HG02571 (cell line): ENCODE data around the gene CFAP221.
"Not testable (repeated sequence)": the region's sequence is repeated elsewhere in the genome, so short reads cannot be mapped to it uniquely, and the experiment has no call there.

Source experiments
- ATAC-seq: cut with Tn5 transposase; IDR thresholded peaks from one replicate; pipeline ENCODE4 v1.9.1; 2021; ENCODE audit warnings: mild to moderate bottlenecking, moderate library complexity; ENCODE audit not compliant: unreplicated experiment

CFAP221 gene

DNA sequence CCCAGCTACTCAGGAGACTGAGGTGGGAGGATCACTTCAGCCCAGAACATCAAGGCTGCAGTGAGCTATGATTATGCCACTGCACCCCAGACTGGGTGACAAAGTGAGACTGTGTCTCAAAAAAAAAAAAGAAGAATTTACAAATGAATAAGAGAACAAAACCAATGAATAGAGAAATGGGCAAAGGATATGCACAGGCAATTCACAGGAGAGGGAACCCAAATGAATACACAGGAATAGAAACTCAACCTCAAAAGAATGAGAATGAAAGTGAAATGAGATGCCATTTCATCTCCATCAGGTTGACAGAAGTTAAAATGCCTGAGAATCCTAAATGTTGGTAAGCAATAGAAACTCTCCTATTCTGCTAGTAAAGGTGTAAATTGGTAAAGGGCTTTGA, 40.2 kb downstream of the CFAP221 start:
- no peak for ATAC-seq

DNA sequence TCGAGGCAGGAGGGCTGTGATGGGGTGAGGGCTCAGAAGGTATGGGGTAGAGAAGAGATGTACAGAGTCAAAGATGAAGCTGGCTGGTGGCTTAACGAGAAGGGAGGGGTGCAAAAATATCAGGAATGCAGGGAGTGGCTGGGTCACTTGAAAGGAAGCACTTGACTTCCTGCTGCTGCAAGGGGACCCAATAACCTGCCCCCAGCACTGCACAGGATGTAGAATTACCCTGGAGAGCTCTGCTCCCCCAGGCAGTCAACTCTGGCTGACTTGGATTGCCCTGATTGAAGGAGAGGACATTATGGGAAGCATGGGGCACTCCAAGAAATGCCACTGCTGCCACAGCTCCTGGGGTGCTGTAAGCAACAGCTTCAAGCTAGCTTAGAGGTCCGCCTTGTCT, 41.8 kb downstream of the CFAP221 start:
- ATAC-seq: no peak

DNA sequence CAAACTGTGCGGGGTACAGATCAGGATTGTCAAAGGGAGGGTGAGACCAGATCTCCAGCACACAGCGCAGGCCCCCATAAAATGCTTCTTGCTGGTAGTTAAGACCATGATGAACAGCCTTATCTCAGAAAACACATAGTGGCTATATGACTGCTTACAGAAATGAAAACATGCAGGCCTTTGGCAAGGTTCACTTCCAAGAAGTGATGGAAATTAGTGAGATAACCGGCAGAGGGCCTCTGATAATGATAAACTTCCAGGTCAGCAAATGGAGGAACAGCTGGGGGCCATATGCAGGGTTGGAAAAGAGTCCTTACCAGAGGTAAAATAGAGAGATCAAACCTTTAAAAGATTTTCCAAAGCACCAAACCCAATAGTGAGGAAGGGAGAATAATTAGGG, 46.6 kb downstream of the CFAP221 start:
- no peak for ATAC-seq

DNA sequence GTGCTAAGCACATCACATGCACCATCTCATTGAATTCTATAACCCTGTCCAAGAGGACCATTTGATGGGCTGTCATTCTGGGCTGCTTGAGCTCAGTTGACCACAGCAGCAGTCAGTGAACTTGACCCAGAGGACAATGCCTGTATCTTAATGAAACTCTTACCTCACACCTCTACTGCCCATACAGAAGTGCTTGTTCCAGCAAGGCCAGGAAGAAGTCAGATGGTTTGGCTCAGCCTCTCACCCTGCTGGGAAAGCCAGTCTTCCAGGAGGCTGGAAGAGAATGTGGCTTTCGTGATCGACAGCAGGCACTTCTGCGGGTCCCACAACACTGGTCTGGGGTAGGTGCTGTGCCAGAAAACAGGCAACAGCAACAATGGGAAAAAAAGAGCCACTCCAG, 47.3 kb downstream of the CFAP221 start:
- no peak for ATAC-seq

DNA sequence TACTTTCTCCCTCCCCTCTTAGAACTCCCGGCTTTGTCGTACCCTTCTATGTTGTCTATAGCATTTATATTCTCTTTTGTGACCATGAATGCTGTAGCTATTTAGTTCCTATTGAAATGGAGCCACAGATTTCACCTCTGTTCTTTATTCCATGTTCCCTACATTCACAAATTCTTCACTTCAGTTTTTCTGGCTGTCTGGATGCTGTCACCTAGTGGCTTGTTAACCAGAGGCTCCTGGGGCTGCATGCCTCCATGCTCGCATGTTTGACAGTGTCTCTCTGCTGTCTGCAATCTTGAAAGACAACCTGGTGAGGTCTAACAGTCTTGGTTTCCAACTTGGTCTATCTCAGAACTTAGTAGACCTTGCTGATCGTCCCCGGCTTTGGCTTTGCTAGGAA, 48.2 kb downstream of the CFAP221 start:
- ATAC-seq: no peak

DNA sequence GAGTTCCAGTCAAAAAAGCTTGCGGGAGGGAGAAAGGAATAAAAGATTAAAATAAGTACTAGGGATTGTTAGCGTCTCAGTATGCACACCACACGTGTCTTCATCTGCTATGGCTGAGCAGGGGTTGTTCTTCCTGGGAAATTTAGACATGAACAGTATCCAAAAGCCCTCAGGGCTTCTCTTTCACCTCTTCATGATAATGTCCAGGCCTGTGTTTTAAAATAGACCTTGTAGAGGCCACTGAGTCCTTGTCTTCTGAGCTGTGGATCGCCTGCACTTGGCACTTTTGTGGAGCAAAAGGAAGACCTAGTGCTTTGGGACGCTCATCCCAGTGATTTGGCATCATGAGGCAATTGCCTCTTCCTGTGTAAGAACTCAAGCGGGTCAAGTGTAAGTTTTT, 52.4 kb downstream of the CFAP221 start:
- ATAC-seq: no peak

DNA sequence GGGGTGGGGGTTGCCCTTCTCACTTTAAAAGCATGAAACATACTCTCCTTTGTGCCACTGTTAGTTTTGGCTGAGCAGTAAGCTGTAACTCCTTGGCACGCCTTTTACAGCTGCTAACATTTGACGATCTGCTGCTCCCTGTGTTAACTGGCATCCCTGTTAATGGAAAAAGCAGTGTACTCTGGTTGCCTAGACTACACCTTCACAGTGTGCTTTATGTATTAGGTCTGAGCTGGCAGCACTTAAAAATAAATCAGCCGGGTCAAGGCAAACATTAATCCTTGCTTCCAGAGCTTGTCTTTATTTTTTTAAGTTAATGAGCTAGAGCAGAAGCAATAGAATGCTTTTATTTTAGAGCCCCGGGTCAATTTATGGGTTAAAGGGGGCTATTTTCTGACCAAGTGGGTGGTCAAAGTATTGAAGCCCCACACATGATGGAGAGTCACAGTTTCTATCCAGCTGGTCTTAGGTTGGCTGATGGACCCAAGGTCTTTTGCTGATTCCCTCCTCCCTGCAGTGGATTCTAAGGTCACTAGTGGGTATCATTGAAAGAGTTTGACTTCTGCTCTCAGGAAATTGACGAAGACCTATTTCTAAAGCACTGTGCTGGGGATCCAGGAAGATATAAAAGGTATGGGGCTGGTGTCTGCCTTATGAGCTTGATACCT, 54.5 kb downstream of the CFAP221 start:
- no peak for ATAC-seq

DNA sequence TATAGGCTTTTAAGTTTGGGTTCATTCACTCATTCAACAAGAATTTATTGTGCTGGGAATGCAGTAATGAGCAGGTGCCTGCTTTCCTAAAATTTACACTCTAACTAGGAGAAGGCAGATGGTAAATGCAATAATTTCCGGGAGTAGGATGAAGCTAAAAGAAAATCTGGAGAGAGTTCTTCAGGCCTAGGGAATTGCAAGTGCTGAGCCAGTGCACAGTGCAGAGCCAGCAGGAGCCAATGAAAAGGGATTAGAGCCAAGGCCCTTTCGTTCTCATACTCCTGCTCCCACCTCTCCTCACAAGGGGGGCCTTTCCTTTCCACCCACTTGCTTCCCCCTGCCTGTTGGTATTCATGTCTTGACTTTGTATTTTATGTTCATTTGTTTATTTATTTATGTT, 55.1 kb downstream of the CFAP221 start:
- ATAC-seq: no peak

DNA sequence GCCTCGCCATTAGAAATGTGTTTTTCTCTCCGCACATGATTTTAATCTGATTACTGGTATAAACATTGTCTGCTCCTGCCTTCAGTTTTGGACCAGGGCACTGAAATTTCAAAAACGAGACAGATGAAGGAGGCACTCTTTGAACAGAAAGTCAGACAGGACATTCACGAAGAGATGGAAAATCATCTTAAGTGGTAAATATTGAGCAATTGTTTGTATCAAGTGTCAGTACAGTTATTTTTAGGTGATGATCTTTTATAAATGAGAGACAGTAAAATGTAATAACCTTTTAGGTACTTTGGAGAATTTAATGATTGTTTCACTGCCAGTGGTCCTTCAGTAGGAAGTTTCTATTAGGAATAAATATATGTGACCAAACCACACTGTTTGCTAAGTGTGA, 60.8 kb downstream of the CFAP221 start:
- ATAC-seq: no peak

DNA sequence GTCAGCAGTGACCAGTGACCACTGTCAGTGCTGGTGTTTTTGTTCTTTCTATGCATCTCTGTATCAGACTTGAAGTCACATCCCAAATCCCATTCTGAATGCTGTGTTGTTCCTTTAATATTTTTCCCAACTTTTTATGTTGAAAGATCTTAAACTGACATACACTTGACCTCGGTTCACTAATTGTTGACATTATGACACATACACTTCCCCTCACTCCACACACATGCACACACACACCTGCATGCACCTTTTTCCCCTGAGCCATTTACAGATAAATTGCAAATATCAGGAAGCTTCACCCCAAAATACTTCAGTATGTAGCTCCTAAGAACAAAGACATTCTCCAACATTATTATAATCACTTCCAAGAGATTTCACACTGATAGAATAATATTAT, 62.4 kb downstream of the CFAP221 start:
- ATAC-seq: no peak

DNA sequence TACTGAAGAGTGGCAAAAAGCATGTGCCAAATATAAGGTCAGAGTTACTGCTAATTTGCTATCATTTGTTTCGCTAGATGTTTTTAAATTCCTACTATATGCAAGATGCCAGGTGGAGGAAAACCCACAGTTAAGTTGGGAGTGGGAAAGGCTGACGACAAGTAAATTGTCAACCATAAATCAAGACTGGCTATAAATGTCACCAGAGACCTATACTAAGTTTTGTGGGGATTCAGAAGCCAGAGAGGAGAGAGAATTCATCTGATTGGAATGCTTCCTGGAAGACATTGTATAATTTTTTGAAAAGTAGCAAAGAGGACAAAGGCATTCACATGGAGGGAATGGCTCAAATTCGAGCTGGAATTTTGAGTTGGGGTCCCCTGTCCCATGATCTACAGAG, 64.3 kb downstream of the CFAP221 start:
- ATAC-seq: no peak

DNA sequence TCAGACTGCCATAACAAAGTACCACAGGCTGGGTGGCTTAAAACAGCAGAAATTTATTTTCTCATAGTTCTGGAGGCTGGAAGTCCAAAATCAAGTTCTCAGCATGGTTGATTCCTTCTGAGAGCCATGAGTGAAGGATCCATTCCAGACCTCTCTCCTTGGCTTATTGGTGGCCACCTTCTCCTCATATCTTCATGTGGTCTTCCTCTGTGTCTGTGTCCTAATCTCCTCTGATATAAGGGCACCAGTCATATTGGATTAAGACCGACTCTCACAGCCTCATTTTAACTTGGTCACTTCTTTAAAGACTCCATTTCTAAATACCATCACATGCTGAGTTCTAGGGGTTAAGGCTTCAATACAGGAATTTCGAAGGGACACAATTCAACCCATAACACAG, 65.1 kb downstream of the CFAP221 start:
- no peak for ATAC-seq

DNA sequence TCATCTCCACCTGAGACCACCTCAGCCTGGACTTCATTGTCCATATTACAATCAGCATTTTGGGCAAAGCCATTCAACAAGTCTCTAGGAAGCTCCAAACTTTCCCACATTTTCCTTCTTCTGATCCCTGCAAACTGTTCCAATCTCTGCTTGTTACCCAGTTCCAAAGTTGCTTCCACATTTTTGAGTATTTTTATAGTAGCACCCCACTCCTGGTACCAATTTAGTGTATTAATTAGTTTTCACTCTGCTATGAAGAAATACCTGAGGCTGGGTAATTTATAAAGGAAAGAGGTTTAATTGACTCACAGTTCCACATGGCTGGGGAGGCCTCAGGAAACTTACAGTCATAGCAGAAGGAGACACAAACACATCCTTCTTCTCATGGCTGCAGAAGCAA, 69.9 kb downstream of the CFAP221 start:
- ATAC-seq: not testable (repeated sequence)

DNA sequence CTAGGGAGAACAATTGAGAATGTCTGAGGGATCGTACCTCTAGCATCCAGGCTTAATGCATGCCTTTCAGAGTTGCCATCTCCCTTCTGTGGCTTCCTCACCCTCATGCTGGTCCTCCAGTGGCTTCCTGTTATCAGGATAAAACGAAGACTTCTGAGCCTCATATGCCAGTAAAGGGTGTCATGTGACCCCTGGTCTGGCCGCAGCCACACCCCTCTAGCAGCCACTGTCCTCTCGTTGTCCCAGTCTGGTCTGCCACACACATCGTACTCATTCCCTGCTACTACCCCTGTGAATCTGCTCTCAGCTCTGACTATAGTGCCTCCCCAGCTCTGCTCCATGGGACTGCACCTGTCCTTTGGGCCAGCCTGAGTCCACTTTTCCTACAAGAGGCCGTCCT, 72.2 kb downstream of the CFAP221 start:
- no peak for ATAC-seq

DNA sequence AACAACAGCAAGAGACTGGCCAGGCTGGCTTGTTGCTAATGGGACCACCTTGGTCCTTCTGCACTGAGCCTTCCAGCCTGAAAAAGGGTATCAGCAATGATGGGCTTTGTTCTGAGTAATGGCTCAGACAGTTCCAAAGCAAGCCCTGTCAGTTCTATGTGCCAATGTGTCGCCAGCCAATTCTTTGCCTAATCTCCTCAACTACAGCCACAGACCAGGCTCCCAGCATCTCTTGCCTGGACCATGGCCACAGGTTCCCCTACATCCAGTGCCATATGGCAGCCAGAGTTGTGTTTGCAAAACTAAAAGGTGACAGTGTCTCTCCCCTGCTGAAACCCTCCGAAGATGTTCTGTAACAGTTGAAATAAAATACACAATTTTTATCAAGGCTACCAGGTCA, 73.2 kb downstream of the CFAP221 start:
- ATAC-seq: no peak

DNA sequence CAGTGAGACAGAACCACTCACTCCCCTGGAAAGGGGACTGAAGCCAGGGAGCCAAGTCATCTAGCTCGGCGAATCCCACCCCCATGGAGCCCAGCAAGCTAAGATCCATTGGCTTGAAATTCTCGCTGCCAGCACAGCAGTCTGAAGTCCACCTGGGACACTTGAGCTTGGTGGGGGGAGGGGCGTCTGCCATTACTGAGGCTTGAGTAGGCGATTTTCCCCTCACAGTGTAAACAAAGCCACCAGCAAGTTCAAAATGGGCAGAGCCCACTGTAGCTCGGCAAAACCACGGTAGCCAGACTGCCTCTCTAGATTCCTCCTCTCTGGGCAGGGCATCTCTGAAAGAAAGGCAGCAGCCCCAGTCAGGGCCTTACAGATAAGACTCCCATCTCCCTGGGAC, 74.5 kb downstream of the CFAP221 start:
- not testable (repeated sequence) for ATAC-seq

DNA sequence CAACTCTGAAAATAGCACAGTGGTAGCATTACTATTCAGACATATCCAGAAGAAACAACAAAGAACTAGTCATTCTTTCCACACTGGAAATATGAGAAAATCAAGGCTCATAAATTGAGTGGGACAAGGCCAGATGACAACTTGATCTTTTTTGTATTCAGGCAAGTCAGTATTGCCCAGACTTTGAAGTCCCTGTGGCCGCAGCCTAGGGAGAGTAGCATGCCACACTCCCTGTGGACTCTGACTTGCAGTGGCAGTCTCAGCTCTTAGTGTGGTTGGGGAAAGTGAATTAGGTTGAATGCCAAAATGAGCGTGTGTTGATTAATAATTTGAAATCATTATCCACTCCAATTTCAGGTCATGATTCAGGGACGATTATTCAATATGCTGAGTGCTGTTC, 81.0 kb downstream of the CFAP221 start:
- no peak for ATAC-seq

DNA sequence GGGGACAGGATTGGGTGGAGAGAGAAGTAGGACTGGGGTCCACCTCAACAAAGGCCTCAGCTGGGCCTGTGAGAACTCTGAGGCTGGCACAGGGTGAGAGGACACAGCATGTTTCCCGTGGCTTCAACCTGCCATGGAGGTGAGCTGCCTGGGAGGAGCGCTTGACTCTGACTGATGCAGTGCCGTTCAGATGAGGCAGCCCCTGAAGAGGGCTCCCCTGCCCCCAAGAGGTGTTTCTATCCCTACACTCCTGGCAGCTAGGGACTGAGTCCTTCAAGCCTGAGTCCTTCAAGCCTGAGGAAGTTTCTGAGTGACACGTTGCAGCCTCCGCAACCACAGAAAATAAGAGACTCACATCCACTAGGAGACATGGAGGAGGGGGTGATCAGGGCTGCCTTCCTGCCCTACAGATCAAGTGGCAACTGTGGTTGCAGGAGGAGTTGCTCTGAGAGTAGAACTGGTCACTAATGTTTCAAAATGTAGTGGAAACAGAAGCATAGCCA, 85.1 kb downstream of the CFAP221 start:
- no peak for ATAC-seq

DNA sequence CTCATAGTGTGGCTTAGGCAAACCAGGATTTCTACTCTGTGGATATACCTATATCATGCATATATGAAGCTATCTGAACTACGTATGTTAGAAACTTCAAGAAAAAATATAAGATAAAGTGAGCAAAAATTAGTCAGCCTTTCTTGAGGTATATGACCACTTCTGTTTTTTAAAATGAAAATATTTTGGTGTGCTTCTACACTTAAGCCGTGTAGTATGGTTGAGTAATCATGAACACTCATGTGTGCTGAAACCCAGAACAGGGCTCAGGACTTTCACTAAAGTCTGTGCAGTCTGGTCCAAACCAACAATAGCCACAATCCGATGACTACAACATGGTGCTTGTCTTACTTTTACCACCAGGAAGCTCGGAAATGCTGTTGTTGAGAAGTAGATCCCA, 85.9 kb downstream of the CFAP221 start:
- no peak for ATAC-seq

DNA sequence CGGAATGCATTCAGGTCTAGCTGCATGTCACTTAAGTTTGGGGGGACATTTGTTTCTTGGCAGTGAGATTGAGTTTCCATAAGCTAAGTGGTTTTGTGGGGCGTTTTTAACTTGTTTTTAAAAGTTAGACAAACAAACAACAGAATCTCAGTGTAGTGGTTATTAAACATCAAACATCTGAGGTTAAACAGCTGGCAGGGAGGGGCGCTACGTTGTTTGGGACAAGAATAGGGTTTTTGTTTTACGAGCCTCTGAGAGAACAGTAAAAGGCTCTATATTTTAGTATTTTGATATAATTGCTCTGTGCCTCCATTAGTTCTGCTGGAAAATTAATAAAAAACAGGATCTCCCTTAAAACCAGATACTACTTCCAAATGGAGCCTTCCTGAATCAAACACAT, 93.1 kb downstream of the CFAP221 start:
- ATAC-seq: no peak

DNA sequence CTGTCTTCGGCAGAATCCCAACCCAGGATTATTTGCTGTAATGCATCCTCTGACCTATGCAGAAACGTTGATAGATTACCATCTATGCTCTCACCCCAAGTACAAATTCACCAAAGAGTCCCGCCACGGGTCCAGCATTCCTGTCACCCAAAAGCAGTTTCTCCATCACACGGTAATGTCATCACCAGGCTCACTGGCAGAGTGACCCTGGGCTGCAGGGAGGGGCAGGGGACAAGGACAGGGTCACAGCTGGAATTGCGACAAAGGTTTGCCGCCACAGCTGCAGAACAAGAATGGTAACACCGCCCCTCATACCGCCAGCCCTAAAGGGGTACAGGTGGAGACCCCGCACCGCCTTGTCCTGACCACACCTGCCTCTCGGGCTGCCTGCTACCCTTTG, 94.0 kb downstream of the CFAP221 start:
- no peak for ATAC-seq

DNA sequence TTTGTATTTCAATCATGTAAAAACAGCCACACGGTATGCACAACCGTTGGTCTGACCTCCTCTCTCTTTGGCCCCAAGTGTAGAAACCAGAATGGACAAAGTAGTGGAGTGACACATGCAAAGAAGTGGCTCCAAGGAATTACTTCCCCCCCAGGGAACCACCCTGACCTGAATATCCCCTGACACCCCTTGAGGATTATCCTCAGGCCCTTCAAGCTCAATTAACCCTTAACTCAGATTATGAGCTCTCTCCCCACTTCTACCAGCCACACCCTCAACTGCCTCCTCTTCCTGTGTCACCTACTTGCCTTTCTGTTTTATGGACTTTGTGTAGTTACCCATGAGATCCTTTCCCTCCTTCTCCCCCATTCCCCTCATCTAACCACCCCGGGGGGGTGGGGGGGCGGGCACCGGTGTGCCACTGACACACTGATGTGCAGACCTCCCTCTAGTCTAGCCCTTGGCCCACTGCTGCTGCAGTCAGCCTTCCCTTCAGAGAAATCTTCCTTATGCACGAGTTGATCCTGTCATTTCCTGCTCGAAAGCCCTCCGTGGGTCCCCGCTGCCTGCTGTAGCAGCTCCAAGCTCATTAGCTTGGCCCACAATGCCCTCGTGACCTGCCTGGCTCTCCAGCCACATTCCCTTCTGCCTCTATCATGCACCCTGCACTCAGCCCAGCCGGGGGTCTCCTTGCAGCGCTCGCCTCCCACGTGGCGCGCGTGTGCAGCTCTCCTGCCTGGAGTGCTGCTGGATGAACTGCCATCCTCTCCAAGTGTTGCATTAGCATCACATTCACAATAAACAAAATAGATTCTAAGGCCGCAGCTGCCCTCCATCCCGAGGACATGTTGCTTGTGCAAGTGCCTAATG, 94.7 kb downstream of the CFAP221 start:
- ATAC-seq: no peak
